HEK293 (cell line): Measurements from ENCODE around the gene TMOD1.
A peak's percentile ranks its signal among the peaks of the same experiment; 100 is the strongest.

Experiments used
- CTCF ChIA-PET: fragments of 350-600 bp; formaldehyde crosslinking; extraction: SDS; loops from one replicate; lab custom pipeline; 2021; ENCODE audit warnings: antibody characterized with exemption; lab: Yijun Ruan, JAX
- POLR2A ChIA-PET: fragments of 300-600 bp; formaldehyde crosslinking; extraction: SDS; loops from one replicate; lab custom pipeline; 2020; ENCODE audit warnings: antibody characterized with exemption, inconsistent platforms; lab: Yijun Ruan, JAX
- H3K27ac ChIP-seq: fragments of 200-500 bp; sonication (Bioruptor generic); 2 replicates; pipeline ENCODE4 v1.5.1; 2014; ENCODE audit warnings: low read depth, low read length, control low read depth, inconsistent platforms; ENCODE audit errors: extremely low read depth
- H3K36me3 ChIP-seq, 2 experiments: fragments of 200-500 bp in 1 of 2; sonication (Bioruptor generic) in 1 of 2; 1 replicate in 1 of 2; 2 replicates in 1 of 2; pipeline ENCODE4 v1.5.1; 2014 to 2017; ENCODE audit warnings: inconsistent platforms in 2 of 2, low read length in 2 of 2; ENCODE audit not compliant: control insufficient read depth in 2 of 2, insufficient read depth in 1 of 2
- H3K4me1 ChIP-seq: fragments of 200-500 bp; sonication (Bioruptor generic); 2 replicates; pipeline ENCODE4 v1.5.1; 2014; ENCODE audit warnings: mild to moderate bottlenecking, low read length, inconsistent platforms; ENCODE audit not compliant: control insufficient read depth, insufficient read depth
- H3K4me3 ChIP-seq: 2 replicates; pipeline ENCODE4 v1.5.1; 2011; ENCODE audit warnings: low read depth, mild to moderate bottlenecking, control low read depth, low read length, moderate library complexity
- H3K9me3 ChIP-seq: fragments of 200-500 bp; sonication (Bioruptor generic); 2 replicates; pipeline ENCODE4 v1.5.1; 2014; ENCODE audit warnings: low read depth, low read length, inconsistent platforms; ENCODE audit not compliant: control insufficient read depth, insufficient read depth
- GLIS1 ChIP-seq: fragments of 450-650 bp; formaldehyde crosslinking; IDR thresholded peaks from 2 replicates; pipeline ENCODE4 v1.5.1; 2016; ENCODE audit warnings: missing biosample characterization, missing genetic modification characterization
- IKZF3 ChIP-seq: fragments of 450-650 bp; IDR thresholded peaks from 2 replicates; pipeline ENCODE4 v1.5.0; 2018; ENCODE audit warnings: missing biosample characterization, mild to moderate bottlenecking, missing genetic modification characterization, moderate library complexity
- MZF1 ChIP-seq: fragments of 450-650 bp; formaldehyde crosslinking; IDR thresholded peaks from 2 replicates; pipeline ENCODE4 v1.5.1; 2017; ENCODE audit warnings: missing biosample characterization, missing genetic modification characterization, borderline replicate concordance
- PRDM10 ChIP-seq: fragments of 450-650 bp; formaldehyde crosslinking; IDR thresholded peaks from 2 replicates; pipeline ENCODE4 v1.5.1; 2016; ENCODE audit warnings: missing biosample characterization, missing genetic modification characterization
- ZNF23 ChIP-seq: fragments of 450-650 bp; formaldehyde crosslinking; IDR thresholded peaks from 2 replicates; pipeline ENCODE4 v1.5.1; 2016; ENCODE audit warnings: missing biosample characterization, missing genetic modification characterization, borderline replicate concordance
- ZNF341 ChIP-seq: fragments of 450-650 bp; formaldehyde crosslinking; IDR thresholded peaks from 2 replicates; pipeline ENCODE4; 2016; ENCODE audit warnings: low read depth, missing biosample characterization, missing genetic modification characterization
- ZNF398 ChIP-seq: fragments of 450-650 bp; formaldehyde crosslinking; IDR thresholded peaks from 2 replicates; pipeline ENCODE4 v1.5.1; 2017; ENCODE audit warnings: missing biosample characterization, missing genetic modification characterization
- ZNF529 ChIP-seq: fragments of 450-650 bp; formaldehyde crosslinking; IDR thresholded peaks from 2 replicates; pipeline ENCODE4 v1.5.1; 2017; ENCODE audit warnings: missing genetic modification characterization, missing biosample characterization; ENCODE audit not compliant: insufficient replicate concordance
- ZNF561 ChIP-seq: fragments of 450-650 bp; IDR thresholded peaks from 2 replicates; pipeline ENCODE4 v1.5.1; 2018; ENCODE audit warnings: missing biosample characterization, missing genetic modification characterization, borderline replicate concordance
- ZNF585B ChIP-seq: fragments of 450-650 bp; formaldehyde crosslinking; IDR thresholded peaks from 2 replicates; pipeline ENCODE4 v1.5.1; 2016; ENCODE audit warnings: missing biosample characterization, missing genetic modification characterization
- TF ChIP-seq, protein P1 (sequence below): fragments of 450-650 bp; formaldehyde crosslinking; IDR thresholded peaks from 2 replicates; pipeline ENCODE4 v1.5.1; 2017; ENCODE audit warnings: missing biosample characterization, missing genetic modification characterization

Gene TMOD1

DNA sequence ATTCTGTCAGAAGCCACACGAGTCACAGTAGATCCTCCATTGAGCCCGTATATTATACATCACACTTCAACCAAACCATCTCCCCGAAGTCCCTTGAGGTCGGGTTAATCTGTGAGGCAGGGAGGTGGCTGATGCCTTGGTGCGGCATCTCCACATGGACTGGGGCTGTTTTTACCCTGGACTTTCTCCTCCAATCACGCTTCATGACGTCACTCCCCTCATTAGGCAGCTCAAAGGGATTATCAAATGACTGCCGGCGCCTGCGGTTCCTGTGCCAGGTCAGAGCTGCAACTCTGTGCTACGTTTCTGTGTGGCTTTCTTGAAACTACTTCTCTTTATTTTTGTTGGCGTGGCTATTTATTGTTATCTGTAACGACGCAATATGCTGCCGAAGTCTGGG, 53.7 kb downstream of the TMOD1 start (continued):
- TF ChIP-seq PRDM10 (0 out of 2 replicates have a peak, but pooled peaks have one; percentile 29), ZNF23 (no peak), MZF1 (tag by site-specific recombination) (no peak)
- TF ChIP-seq, protein P1, sequence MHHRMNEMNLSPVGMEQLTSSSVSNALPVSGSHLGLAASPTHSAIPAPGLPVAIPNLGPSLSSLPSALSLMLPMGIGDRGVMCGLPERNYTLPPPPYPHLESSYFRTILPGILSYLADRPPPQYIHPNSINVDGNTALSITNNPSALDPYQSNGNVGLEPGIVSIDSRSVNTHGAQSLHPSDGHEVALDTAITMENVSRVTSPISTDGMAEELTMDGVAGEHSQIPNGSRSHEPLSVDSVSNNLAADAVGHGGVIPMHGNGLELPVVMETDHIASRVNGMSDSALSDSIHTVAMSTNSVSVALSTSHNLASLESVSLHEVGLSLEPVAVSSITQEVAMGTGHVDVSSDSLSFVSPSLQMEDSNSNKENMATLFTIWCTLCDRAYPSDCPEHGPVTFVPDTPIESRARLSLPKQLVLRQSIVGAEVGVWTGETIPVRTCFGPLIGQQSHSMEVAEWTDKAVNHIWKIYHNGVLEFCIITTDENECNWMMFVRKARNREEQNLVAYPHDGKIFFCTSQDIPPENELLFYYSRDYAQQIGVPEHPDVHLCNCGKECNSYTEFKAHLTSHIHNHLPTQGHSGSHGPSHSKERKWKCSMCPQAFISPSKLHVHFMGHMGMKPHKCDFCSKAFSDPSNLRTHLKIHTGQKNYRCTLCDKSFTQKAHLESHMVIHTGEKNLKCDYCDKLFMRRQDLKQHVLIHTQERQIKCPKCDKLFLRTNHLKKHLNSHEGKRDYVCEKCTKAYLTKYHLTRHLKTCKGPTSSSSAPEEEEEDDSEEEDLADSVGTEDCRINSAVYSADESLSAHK (tag by site-specific recombination), result peak; percentile 96

DNA sequence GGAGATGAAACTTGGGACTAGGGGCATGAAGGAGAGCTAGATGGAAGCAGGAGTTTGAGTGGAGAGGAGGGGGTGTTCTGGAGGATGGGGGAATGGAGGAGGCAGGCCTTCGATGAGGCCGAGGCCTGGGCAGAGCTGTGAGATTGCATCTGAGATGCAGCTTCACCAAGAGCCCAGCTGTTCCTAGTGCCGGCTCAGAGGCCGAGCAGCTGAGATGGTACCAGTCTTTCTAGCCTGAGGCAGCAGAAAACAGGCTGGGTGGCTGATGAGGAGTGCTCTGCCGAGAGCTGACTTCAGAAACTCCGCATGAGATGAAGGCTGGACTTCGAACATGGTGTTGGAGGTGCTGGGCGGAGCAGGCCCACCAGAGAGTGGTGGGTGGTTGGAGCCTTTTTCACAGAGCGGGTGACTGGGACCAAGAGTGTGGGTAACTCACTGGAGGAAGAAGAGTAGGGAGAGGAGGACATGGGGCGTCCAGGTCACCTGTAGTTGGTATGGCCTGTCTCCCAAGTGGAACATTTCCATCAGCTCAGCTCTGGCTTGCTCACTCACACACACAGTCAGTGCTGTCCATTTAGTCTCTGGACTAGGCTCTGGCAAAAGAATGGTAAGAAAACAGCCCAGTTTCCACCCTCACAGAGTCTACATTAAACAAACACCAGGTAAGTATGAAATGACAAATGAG, 54.7 kb downstream of the TMOD1 start:
- ChIA-PET POLR2A (no interaction called here), CTCF (interaction anchor here (0.6 kb wide), 1 partner anchor 19 kb away, joined by 4 read pairs; no protein-coding TSS in a partner anchor)
- Histone ChIP-seq H3K4me1 (0 out of 2 replicates have a peak, but pooled peaks cover 2% of the 10 kb centered on the region), H3K4me3 (no peak overlapping the region), H3K27ac (no peak overlapping the region), H3K36me3 (peaks cover 0 to 24% of the 10 kb centered on the region in 2 experiments; a peak in 1 of 3 replicates), H3K9me3 (no peaks in the 10 kb centered on the region)
- TF ChIP-seq ZNF561, result no peak
- TF ChIP-seq IKZF3 (tag by site-specific recombination), result no peak
- TF ChIP-seq ZNF529 (tag by site-specific recombination), result no peak

DNA sequence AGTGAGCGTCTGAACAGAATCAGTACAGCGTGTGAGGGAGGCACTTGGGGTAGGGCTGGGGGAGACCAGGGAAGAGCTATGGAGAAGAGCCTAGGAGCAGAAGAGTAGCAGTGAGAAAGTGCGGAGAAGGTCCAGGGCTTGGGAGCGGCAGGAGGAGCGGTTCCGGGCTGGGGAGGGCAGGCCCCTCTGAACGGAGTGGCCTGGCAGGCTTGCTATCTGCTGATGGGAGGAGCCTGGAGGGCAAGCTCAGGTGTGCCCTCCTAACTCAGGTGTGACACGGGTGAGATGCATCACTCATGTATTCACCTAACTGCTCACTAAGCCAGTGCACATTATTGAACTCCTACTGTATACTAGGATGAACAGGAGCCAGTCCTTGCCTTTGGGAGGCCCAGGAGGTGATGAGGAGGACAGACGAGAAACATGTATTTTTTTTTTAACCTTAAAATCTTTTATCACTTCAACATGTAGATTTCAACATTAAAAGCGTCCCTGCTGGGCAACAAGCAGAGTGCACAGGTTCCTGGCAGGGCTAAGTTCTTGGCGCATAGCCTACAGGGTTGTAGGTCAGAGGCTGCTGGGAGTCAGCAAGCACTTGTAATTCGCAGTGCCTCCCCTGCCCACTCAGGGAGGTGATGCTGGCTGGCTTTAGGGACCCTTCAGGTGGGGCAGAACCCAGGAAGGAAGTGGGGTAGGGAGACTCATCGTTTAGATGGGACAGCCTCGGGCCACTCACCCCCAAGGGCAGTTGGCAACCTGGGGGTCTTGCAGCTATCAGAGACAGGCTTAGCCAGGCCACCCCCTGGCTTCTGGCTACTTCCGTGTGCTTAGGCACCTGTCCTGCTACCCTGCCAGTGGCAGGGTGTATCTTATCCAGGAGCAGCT, 55.5 kb downstream of the TMOD1 start:
- no peak overlapping the region for H3K27ac ChIP-seq
- H3K9me3 ChIP-seq, result no peaks in the 10 kb centered on the region
- TF ChIP-seq ZNF341, result peak; percentile 49
- TF ChIP-seq GLIS1 (tag by site-specific recombination), result peak; percentile 30; the same call in 1 of the 2 replicates
- no peak for TF ChIP-seq ZNF529 (tag by site-specific recombination)
- no peak for TF ChIP-seq ZNF398 (tag by site-specific recombination)
- TF ChIP-seq ZNF585B (tag by site-specific recombination), result no peak
- POLR2A ChIA-PET, result no interaction called here
- H3K4me1 ChIP-seq, result 0 out of 2 replicates have a peak, but pooled peaks cover 2% of the 10 kb centered on the region
- peaks cover 0 to 28% of the 10 kb centered on the region in 2 experiments; a peak in 1 of 3 replicates for H3K36me3 ChIP-seq
- CTCF ChIA-PET, result no interaction called here
- no peak overlapping the region for H3K4me3 ChIP-seq
